NT2/D1 (cell line): Measurements from ENCODE around the gene EML6.

Experiments used
- DNase-seq: peaks from one replicate; pipeline ENCODE4 v3.0.0-alpha.2; 2011; ENCODE audit warnings: low read depth, low spot score
- H3K27me3 ChIP-seq: 2 replicates; pipeline ENCODE4 v1.6.0; 2011; ENCODE audit warnings: mild to moderate bottlenecking; ENCODE audit not compliant: insufficient read length, insufficient read depth
- H3K36me3 ChIP-seq: 2 replicates; pipeline ENCODE4 v1.6.1; 2011; ENCODE audit warnings: mild to moderate bottlenecking, low read length, mixed read lengths; ENCODE audit not compliant: insufficient read depth, insufficient read length
- H3K4me1 ChIP-seq: 2 replicates; pipeline ENCODE4 v1.5.1; 2011; ENCODE audit not compliant: insufficient read depth, insufficient read length
- H3K4me3 ChIP-seq: 2 replicates; pipeline ENCODE4 v1.5.1; 2011; ENCODE audit warnings: low read depth; ENCODE audit not compliant: insufficient read length
- H3K9ac ChIP-seq: 2 replicates; pipeline ENCODE4 v1.6.0; 2011; ENCODE audit warnings: low read depth; ENCODE audit not compliant: insufficient read length
- H3K9me3 ChIP-seq: 2 replicates; pipeline ENCODE4 v1.5.1; 2011; ENCODE audit warnings: mild to moderate bottlenecking, low read length; ENCODE audit not compliant: insufficient read depth
- SUZ12 ChIP-seq: IDR thresholded peaks from 2 replicates; pipeline ENCODE4 v1.6.1; 2011; ENCODE audit not compliant: insufficient read length, insufficient read depth; ENCODE audit errors: extremely low read depth
- YY1 ChIP-seq: IDR thresholded peaks from 2 replicates; pipeline ENCODE4 v1.6.1; 2011; ENCODE audit not compliant: insufficient read length, insufficient read depth
- ZNF274 ChIP-seq: IDR thresholded peaks from 2 replicates; pipeline ENCODE4 v1.6.1; 2011; ENCODE audit warnings: mild to moderate bottlenecking, low read depth, low read length

Gene EML6

GRCh38 chr2:54927085-54927750 lies 203.8 kb downstream of the EML6 start:
- TF ChIP-seq YY1 (no peak), SUZ12 (no peak), ZNF274 (no peak)
- H3K4me1 ChIP-seq = no peaks in the 10 kb centered on the region
- DNase-seq = no peak
- no peaks in the 10 kb centered on the region for H3K27me3 ChIP-seq
- H3K36me3 ChIP-seq = no peaks in the 10 kb centered on the region
- H3K4me3 ChIP-seq = no peak overlapping the region
- no peaks in the 10 kb centered on the region for H3K9me3 ChIP-seq
- no peak overlapping the region for H3K9ac ChIP-seq

- H3K9ac ChIP-seq = no peak overlapping the region
- no peaks in the 10 kb centered on the region for H3K36me3 ChIP-seq
- TF ChIP-seq YY1 = no peak
- no peak for TF ChIP-seq SUZ12
- no peaks in the 10 kb centered on the region for H3K4me1 ChIP-seq
- no peaks in the 10 kb centered on the region for H3K27me3 ChIP-seq
- H3K4me3 ChIP-seq = no peak overlapping the region
- DNase-seq = no peak
- H3K9me3 ChIP-seq = no peaks in the 10 kb centered on the region
These were observed 204.5 kb downstream of the EML6 start for GRCh38 chr2:54927751-54928615.

DNA sequence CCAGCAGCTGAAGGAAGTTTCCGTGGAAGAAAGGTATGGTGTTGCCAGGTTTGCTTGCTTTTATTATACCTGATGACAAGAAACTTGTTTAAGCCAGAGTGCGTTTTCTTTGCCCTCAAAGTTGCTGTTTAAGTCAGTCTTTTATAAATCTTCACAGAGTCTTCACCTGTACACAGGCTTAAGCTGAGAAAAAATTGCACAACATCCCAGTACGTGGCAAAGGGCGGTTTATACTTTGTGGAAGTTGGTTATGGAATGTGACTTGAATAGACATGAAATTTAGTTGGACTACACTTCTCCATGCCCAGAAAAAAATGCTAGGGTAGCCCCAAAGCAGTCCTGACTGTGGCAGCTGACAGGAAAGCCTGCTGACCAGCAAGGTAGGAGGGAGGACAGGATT lies 205.3 kb downstream of the EML6 start:
- Histone ChIP-seq H3K4me3 (no peak overlapping the region), H3K4me1 (no peaks in the 10 kb centered on the region), H3K9me3 (no peaks in the 10 kb centered on the region), H3K36me3 (no peaks in the 10 kb centered on the region), H3K27me3 (no peaks in the 10 kb centered on the region), H3K9ac (no peak overlapping the region)
- no peak for DNase-seq
- no peak for TF ChIP-seq SUZ12

- no peak for DNase-seq
- H3K4me1 ChIP-seq = no peaks in the 10 kb centered on the region
- H3K9me3 ChIP-seq = no peaks in the 10 kb centered on the region
- no peaks in the 10 kb centered on the region for H3K27me3 ChIP-seq
- no peak overlapping the region for H3K4me3 ChIP-seq
- TF ChIP-seq SUZ12 (no peak), ZNF274 (no peak), YY1 (no peak)
- H3K9ac ChIP-seq = no peak overlapping the region
- H3K36me3 ChIP-seq = no peaks in the 10 kb centered on the region
These were observed 208.0 kb downstream of the EML6 start for GRCh38 chr2:54931473-54931872.

GRCh38 chr2:54935389-54935788 lies 211.9 kb downstream of the EML6 start:
- Histone ChIP-seq H3K27me3 (no peaks in the 10 kb centered on the region), H3K4me3 (no peak overlapping the region), H3K9ac (no peak overlapping the region), H3K36me3 (no peaks in the 10 kb centered on the region), H3K9me3 (0 out of 2 replicates have a peak, but pooled peaks cover 3% of the 10 kb centered on the region), H3K4me1 (no peaks in the 10 kb centered on the region)
- no peak for DNase-seq
- TF ChIP-seq YY1 = no peak
- TF ChIP-seq ZNF274 = no peak
- TF ChIP-seq SUZ12 = no peak

- Histone ChIP-seq H3K36me3 (no peaks in the 10 kb centered on the region), H3K9ac (no peak overlapping the region), H3K27me3 (no peaks in the 10 kb centered on the region), H3K4me3 (no peak overlapping the region), H3K9me3 (0 out of 2 replicates have a peak, but pooled peaks cover 3% of the 10 kb centered on the region), H3K4me1 (no peaks in the 10 kb centered on the region)
- DNase-seq = no peak
- TF ChIP-seq YY1 (no peak), ZNF274 (no peak), SUZ12 (no peak)
These were observed 213.3 kb downstream of the EML6 start for GRCh38 chr2:54936766-54937165.

DNA sequence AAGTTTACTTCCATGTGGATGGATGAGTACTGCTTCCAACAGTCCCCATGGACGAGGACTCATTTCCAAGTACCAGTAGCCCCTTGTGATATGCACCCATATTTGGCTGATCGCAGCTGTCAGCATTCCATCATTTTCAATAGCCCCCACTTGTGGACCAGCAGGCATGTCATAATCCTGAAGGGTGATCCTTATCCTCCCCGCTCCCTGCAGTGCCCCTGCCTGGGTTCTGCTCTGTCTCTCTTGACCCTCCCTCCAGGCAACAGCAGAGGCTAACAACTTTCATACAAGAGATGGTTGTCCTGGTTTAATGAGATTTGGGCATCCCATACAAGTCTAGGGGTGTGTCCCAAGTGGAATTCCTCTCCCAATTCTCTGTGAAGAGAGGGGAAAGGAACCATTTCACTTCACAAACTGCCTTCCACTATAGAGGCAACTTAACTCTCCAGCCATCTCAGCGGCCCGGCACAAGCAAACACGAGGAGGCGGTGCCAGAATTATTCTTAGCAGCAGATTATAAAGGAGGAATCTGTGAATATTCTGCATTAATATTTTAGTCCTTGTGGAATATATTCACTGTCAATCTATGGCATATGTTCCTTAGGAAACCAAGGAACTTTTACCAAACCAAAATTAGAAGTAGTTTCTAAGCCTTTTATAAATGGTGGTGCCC lies 216.1 kb downstream of the EML6 start:
- TF ChIP-seq ZNF274 (no peak), YY1 (no peak), SUZ12 (no peak)

More for the DNA sequence above, 216.1 kb downstream of the EML6 start:
- no peak for DNase-seq
- Histone ChIP-seq H3K9me3 (0 out of 2 replicates have a peak, but pooled peaks cover 3% of the 10 kb centered on the region), H3K36me3 (no peaks in the 10 kb centered on the region), H3K27me3 (no peaks in the 10 kb centered on the region), H3K4me3 (no peak overlapping the region), H3K9ac (no peak overlapping the region), H3K4me1 (no peaks in the 10 kb centered on the region)
